ENCODE measurements around the gene SCO2. TPM values are rescaled to one million over a fixed set of nuclear protein-coding genes. Genes with fewer than 3 reads are reported as not detected.

SCO2 gene
- total and polyA plus RNA-seq, 10 donors: 1.2 to 12.7 (median 5.5) TPM; not detected in 1

DNA sequence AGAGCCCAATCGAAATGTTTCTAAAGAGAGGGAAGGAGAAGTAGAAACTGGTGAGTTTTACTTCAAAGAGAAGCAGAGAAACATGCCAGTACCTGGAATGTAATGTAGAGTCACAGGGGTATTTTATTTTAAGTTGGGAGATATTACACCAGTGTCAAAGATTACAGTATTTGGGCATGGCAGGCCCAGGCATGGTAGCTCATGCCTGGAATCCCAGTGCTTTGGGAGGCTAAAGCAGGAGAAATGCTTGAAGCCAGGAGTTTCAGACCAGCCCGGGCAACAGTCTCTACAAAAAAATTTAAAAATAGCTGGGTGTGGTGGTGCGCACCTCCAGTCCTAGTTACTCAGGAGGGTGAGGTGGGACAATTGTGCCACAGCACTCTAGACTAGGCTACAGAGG is 34.6 kb upstream of the SCO2 start:
- no peak for DNase-seq
- Histone ChIP-seq H3K9me3 (no peaks in the 10 kb centered on the region), H3K27ac (no peak overlapping the region), H3K27me3 (replicated peaks in 1 of 7) (no peaks in the 10 kb centered on the region), H3K4me1 (peaks cover 4 to 15% (median 9%) of the 10 kb centered on the region in 6 donors), H3K36me3 (no peaks in the 10 kb centered on the region), H3K4me3 (no peak overlapping the region)
- TF ChIP-seq POLR2A (IDR thresholded peaks at IDR 0.05): no peak
- TF ChIP-seq, protein P1, sequence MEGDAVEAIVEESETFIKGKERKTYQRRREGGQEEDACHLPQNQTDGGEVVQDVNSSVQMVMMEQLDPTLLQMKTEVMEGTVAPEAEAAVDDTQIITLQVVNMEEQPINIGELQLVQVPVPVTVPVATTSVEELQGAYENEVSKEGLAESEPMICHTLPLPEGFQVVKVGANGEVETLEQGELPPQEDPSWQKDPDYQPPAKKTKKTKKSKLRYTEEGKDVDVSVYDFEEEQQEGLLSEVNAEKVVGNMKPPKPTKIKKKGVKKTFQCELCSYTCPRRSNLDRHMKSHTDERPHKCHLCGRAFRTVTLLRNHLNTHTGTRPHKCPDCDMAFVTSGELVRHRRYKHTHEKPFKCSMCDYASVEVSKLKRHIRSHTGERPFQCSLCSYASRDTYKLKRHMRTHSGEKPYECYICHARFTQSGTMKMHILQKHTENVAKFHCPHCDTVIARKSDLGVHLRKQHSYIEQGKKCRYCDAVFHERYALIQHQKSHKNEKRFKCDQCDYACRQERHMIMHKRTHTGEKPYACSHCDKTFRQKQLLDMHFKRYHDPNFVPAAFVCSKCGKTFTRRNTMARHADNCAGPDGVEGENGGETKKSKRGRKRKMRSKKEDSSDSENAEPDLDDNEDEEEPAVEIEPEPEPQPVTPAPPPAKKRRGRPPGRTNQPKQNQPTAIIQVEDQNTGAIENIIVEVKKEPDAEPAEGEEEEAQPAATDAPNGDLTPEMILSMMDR (IDR thresholded peaks at IDR 0.05 in 8 of 11, conservative IDR thresholded peaks at IDR 0.05 in 3 of 11): no peak
- TF ChIP-seq POLR2AphosphoS5 (IDR thresholded peaks at IDR 0.05): no peak
- WGBS, 5 donors: 79 to 92% (median 85%) methylated on average over 3 of the region's 3 CpGs
- intact Hi-C loops (cut with DNase I; ENCODE audit: low total_unique reads): no loop called here

DNA sequence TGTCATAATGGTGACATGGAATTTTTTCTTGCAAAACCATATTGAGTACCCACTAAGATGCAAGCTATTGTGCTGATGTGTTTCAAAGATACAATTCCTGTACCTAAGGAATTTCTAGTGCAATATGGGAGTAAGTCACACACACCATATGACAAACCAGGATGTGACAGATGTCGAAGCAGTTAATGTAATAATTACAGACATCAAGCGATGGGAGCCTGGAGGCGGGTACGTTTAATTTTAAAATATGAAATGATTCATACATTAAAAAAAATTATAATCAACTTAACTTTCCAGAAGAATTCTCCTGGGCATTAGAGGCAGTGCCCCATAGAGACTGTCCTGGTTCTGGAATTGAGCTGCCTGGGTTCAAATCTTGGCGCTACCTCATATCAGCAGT is 31.3 kb upstream of the SCO2 start:
- 85 to 93% (median 87%) methylated on average over 5 of the region's 5 CpGs for WGBS, 5 donors
- H3K4me3 ChIP-seq: no peak overlapping the region
- TF ChIP-seq, protein P1 (IDR thresholded peaks at IDR 0.05 in 8 of 11, conservative IDR thresholded peaks at IDR 0.05 in 3 of 11): no peak
- TF ChIP-seq POLR2A (IDR thresholded peaks at IDR 0.05) (no peak), POLR2AphosphoS5 (IDR thresholded peaks at IDR 0.05) (no peak)
- DNase-seq: no peak
- H3K36me3 ChIP-seq: no peaks in the 10 kb centered on the region
- H3K27me3 ChIP-seq (replicated peaks in 1 of 7): no peaks in the 10 kb centered on the region
- no peaks in the 10 kb centered on the region for H3K4me1 ChIP-seq
- H3K27ac ChIP-seq: no peak overlapping the region
- intact Hi-C loops (cut with DNase I; ENCODE audit: low total_unique reads): no loop called here
- H3K9me3 ChIP-seq: no peaks in the 10 kb centered on the region

DNA sequence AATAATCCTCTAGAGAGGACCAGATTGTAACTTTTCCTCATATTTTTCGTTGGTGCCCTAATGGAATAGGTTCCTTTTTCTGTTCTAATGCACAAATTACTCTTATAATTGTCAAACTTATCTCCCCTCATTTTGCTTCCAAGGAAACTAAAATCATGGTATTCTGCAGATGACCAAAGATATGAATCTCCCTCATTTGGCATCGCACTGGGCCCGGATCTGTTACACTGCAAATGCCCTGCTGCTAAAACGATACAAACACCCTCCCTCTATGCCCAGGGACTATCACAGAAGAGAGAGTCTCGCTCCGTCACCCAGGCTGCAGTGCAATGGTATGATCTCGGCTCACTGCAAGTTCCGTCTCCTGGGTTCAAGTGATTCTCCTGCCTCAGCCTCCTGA is 27.9 kb upstream of the SCO2 start:
- H3K4me1 ChIP-seq: peaks cover 8 to 27% (median 19%) of the 10 kb centered on the region in 6 donors
- H3K27ac ChIP-seq: no peak overlapping the region
- H3K27me3 ChIP-seq (replicated peaks in 1 of 7): peaks cover 0 to 15% (median 8%) of the 10 kb centered on the region in 7 donors
- no peaks in the 10 kb centered on the region for H3K9me3 ChIP-seq
- no peaks in the 10 kb centered on the region for H3K36me3 ChIP-seq
- TF ChIP-seq POLR2A (IDR thresholded peaks at IDR 0.05) (no peak), POLR2AphosphoS5 (IDR thresholded peaks at IDR 0.05) (no peak)
- TF ChIP-seq, protein P1 (IDR thresholded peaks at IDR 0.05 in 8 of 11, conservative IDR thresholded peaks at IDR 0.05 in 3 of 11): no peak
- no peak for DNase-seq
- WGBS, 5 donors: 78 to 95% (median 83%) methylated on average over 8 of the region's 8 CpGs
- intact Hi-C loops (cut with DNase I; ENCODE audit: low total_unique reads): no loop called here
- H3K4me3 ChIP-seq: no peak overlapping the region

DNA sequence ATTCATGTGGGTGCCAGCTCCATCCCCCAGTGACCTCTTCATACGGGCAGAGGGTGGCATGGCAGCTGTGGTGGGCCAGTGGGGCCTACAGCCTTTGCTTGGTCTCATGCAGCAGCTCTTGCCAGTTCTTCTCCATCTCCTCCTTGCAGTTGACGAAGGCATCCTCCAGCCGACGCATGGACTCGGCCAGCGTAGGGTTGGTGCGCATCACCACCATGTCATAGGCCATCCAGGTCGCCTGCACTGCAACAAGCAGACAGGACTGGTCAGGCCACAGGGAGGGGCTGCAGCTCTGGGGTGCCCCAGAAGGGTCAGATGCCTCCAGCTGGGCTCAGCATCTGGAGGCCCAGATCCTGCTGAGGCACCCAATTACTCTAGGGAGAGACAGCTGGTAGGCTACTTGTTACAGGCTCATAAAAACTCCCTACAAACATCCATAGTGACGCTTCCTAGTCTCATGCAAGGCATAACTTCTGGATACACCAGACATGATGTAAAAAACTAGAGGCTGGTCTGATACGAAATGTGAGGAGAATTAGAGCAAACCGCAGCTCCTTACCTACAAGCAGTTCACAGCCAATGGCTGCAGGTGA is 25.9 kb upstream of the SCO2 start:
- Histone ChIP-seq H3K9me3 (no peaks in the 10 kb centered on the region), H3K4me1 (peaks cover 10 to 46% (median 29%) of the 10 kb centered on the region in 6 donors), H3K4me3 (no peak overlapping the region), H3K27me3 (replicated peaks in 1 of 7) (peaks cover 0 to 31% (median 14%) of the 10 kb centered on the region in 7 donors), H3K27ac (no peak overlapping the region), H3K36me3 (no peaks in the 10 kb centered on the region)
- intact Hi-C loops (cut with DNase I; ENCODE audit: low total_unique reads): no loop called here
- WGBS, 5 donors: 94 to 96% (median 95%) methylated on average over 10 to 11 of the region's 11 CpGs
- TF ChIP-seq POLR2A (IDR thresholded peaks at IDR 0.05) (no peak), POLR2AphosphoS5 (IDR thresholded peaks at IDR 0.05) (no peak)
- TF ChIP-seq, protein P1 (IDR thresholded peaks at IDR 0.05 in 8 of 11, conservative IDR thresholded peaks at IDR 0.05 in 3 of 11): no peak
- peak; percentile 73 for DNase-seq
